Non-pigmented ciliary epithelial cell (primary cell): ENCODE measurements around the gene EME1.
"Not testable (repeated sequence)": the region's sequence is repeated elsewhere in the genome, so short reads cannot be mapped to it uniquely, and the experiment has no call there.

Experiments
- DNase-seq: peaks from one replicate; pipeline ENCODE4 v3.0.0-alpha.2; 2010; ENCODE audit warnings: low read depth

EME1 gene

GRCh38 chr17:50426472-50426782 is 53.4 kb downstream of the EME1 start:
- no peak for DNase-seq

- no peak for DNase-seq
These were observed 54.1 kb downstream of the EME1 start for GRCh38 chr17:50426814-50427787.

- not testable (repeated sequence) for DNase-seq
These were observed 55.1 kb downstream of the EME1 start for GRCh38 chr17:50428126-50428525.

- DNase-seq: no peak
These were observed 55.9 kb downstream of the EME1 start for GRCh38 chr17:50428831-50429424.

GRCh38 chr17:50429793-50430192 is 56.8 kb downstream of the EME1 start:
- no peak for DNase-seq
